SK-N-SH treated with all-trans-retinoic acid at 6 μM for 48 hours (cell line): Measurements from ENCODE around the gene GSKIP.

ENCODE experiments used
- OSR1 ChIP-seq: fragments of 250-450 bp; sonication (Bioruptor Pico); IDR thresholded peaks from 2 replicates; pipeline ENCODE4 v1.8.0; 2022; ENCODE audit warnings: moderate library complexity, mild to moderate bottlenecking, inconsistent platforms
- POU6F1 ChIP-seq: fragments of 250-450 bp; sonication (Bioruptor Pico); IDR thresholded peaks from 2 replicates; pipeline ENCODE4 v1.8.0; 2021; ENCODE audit warnings: low read depth, mild to moderate bottlenecking, moderate library complexity, borderline replicate concordance
- RARB ChIP-seq: fragments of 250-450 bp; sonication (Bioruptor Pico); IDR thresholded peaks from 2 replicates; pipeline ENCODE4 v1.8.0; 2021; ENCODE audit warnings: mild to moderate bottlenecking, moderate library complexity
- ZNF70 ChIP-seq: fragments of 450-650 bp; formaldehyde crosslinking; IDR thresholded peaks from 2 replicates; pipeline ENCODE4 v1.5.0; 2020; ENCODE audit warnings: mild to moderate bottlenecking, moderate library complexity

GRCh38 chr14:96399405-96399804, 36.1 kb downstream of the GSKIP start:
- TF ChIP-seq POU6F1, result no peak
- no peak for TF ChIP-seq OSR1 (CRISPR knock-in tag)
- TF ChIP-seq ZNF70 (CRISPR knock-in tag), result no peak
- TF ChIP-seq RARB (CRISPR knock-in tag), result no peak
